ENCODE results near the gene NELFCD. TPM values are rescaled to one million over a fixed set of nuclear protein-coding genes. Genes with fewer than 3 reads are reported as not detected.

NELFCD gene
- total RNA-seq, 3 donors from 2014 or later: 50.1 to 78.7 (median 77.7) TPM

DNA sequence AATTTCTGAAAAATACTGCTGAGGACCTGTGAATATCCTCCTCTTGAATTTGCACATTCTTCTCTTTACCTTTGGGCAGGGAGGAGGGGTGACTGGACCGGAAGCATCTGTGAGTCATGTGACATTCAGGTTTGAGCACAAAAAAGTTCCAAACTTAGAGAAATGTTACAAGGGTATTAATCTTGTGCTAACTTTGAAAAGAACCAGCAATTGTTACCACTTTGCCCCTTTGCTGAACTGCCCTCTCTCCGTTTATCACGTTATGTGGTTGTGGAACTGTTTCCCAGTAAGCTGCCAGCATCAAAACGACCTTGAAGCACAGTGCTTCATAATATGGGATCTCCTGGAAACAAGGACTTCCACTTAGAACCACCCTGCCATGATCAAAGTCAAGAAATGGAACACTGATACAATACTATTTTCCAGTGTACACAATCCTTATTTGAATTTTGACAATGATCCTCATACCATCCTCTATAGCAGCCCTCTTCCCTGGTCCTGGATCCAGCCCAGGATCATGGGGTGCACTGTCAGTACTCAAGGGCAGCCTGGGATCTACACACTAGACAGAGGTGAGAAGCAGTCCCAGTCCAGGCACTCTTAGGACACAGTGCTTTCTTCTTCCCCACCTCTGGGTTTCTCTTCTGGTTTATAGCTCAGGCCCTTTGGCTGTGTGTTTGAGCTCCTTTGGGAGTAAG is 35.9 kb downstream of the NELFCD start:
- intact Hi-C loops (cut with DNase I; ENCODE audit: low total_unique reads): no loop called here
- H3K4me1 ChIP-seq: no peaks in the 10 kb centered on the region
- H3K9me3 ChIP-seq: no peaks in the 10 kb centered on the region
- H3K36me3 ChIP-seq: no peaks in the 10 kb centered on the region
- DNase-seq (ENCODE audit: low spot score in 2 of 2): no peak
- no peak overlapping the region for H3K4me3 ChIP-seq
- TF ChIP-seq POLR2AphosphoS5 (IDR thresholded peaks at IDR 0.05) (no peak), CTCF (IDR thresholded peaks at IDR 0.05) (no peak), POLR2A (IDR thresholded peaks at IDR 0.05) (no peak)
- no peaks in the 10 kb centered on the region for H3K27me3 ChIP-seq
- H3K27ac ChIP-seq: no peak overlapping the region

GRCh38 chr20:59017493-59018231 is 36.6 kb downstream of the NELFCD start:
- DNase-seq (ENCODE audit: low spot score in 2 of 2): no peak
- intact Hi-C loops (cut with DNase I; ENCODE audit: low total_unique reads): no loop called here
- no peak overlapping the region for H3K4me3 ChIP-seq
- no peaks in the 10 kb centered on the region for H3K36me3 ChIP-seq
- no peaks in the 10 kb centered on the region for H3K9me3 ChIP-seq
- H3K27ac ChIP-seq: no peak overlapping the region
- no peaks in the 10 kb centered on the region for H3K27me3 ChIP-seq
- TF ChIP-seq POLR2AphosphoS5 (IDR thresholded peaks at IDR 0.05): no peak
- no peak for TF ChIP-seq CTCF (IDR thresholded peaks at IDR 0.05)
- no peak for TF ChIP-seq POLR2A (IDR thresholded peaks at IDR 0.05)
- H3K4me1 ChIP-seq: no peaks in the 10 kb centered on the region

DNA sequence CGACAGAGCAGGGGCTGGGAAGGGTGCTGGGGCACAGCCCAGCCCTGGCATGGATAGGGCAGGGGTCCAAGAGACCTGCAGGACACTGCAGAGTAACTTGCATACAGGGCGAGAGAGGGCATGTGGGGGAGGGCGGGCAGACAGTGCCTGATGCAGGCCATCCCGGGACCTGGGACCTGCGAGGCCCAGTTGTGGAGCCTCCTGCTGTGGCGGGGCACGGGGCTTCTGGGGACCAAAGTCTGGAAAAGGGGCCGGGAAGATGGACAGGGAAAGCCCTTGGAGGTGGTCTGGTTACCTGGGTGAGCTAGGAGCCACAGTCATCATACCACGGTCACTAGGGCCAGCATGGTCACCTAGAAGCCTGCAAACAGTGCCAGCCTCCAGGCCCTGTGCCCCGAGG is 37.8 kb downstream of the NELFCD start:
- no peak overlapping the region for H3K27ac ChIP-seq
- H3K4me3 ChIP-seq: no peak overlapping the region
- DNase-seq (ENCODE audit: low spot score in 2 of 2): no peak
- H3K27me3 ChIP-seq: no peaks in the 10 kb centered on the region
- TF ChIP-seq POLR2AphosphoS5 (IDR thresholded peaks at IDR 0.05): no peak
- TF ChIP-seq POLR2A (IDR thresholded peaks at IDR 0.05): no peak
- TF ChIP-seq CTCF (IDR thresholded peaks at IDR 0.05): no peak
- no peaks in the 10 kb centered on the region for H3K36me3 ChIP-seq
- H3K9me3 ChIP-seq: no peaks in the 10 kb centered on the region
- H3K4me1 ChIP-seq: no peaks in the 10 kb centered on the region
- intact Hi-C loops (cut with DNase I; ENCODE audit: low total_unique reads): no loop called here

DNA sequence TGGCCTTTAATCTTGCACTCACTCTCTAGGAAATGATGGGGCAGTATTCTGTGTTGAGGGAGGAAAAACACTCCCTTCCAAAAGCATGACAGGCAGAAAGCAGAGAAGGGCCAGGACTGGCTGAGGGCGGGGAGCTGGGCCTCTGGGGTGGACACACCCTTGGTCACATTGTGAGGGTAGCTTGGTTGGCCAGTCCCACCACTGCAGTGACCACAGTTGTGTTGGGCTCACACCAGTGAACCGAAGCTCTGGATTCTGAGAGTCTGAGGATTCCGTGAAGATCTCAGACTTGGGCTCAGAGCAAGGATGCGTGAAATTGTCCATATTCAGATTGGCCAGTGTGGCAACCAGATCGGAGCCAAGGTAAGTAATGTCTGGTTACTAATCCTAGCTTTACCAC is 38.2 kb downstream of the NELFCD start, which contains the start of gene TUBB1:
Gene TUBB1, plus strand, starts transcription at position 213 of the 400 bp plus-strand sequence. Its CDS starts 94 bp downstream, at position 307.
- Histone ChIP-seq H3K36me3 (no peaks in the 10 kb centered on the region), H3K27me3 (no peaks in the 10 kb centered on the region), H3K9me3 (no peaks in the 10 kb centered on the region), H3K27ac (no peak within 1 kb of the TSS), H3K4me1 (no peaks in the 10 kb centered on the region), H3K4me3 (no peak within 1 kb of the TSS)
- TF ChIP-seq POLR2AphosphoS5 (IDR thresholded peaks at IDR 0.05) (no peak), CTCF (IDR thresholded peaks at IDR 0.05) (no peak), POLR2A (IDR thresholded peaks at IDR 0.05) (no peak)
- no peak for DNase-seq (ENCODE audit: low spot score in 2 of 2)
- intact Hi-C loops (cut with DNase I; ENCODE audit: low total_unique reads): no loop called here

- no peaks in the 10 kb centered on the region for H3K9me3 ChIP-seq
- H3K4me3 ChIP-seq: no peak overlapping the region
- no peak for DNase-seq (ENCODE audit: low spot score in 2 of 2)
- no peaks in the 10 kb centered on the region for H3K36me3 ChIP-seq
- H3K4me1 ChIP-seq: no peaks in the 10 kb centered on the region
- no peaks in the 10 kb centered on the region for H3K27me3 ChIP-seq
- no peak for TF ChIP-seq POLR2A (IDR thresholded peaks at IDR 0.05)
- TF ChIP-seq POLR2AphosphoS5 (IDR thresholded peaks at IDR 0.05): no peak
- no peak for TF ChIP-seq CTCF (IDR thresholded peaks at IDR 0.05)
- intact Hi-C loops (cut with DNase I; ENCODE audit: low total_unique reads): no loop called here
- peak overlapping the region in 1 of 2 donors; percentile 10 for H3K27ac ChIP-seq
Observed at GRCh38 chr20:59020938-59021551, 40.0 kb downstream of the NELFCD start.
